ENCODE results near the gene CLDN2.

CLDN2 gene

GRCh38 chrX:106972896-106973295 lies 52.7 kb downstream of the CLDN2 start:
- no peak for DNase-seq (ENCODE audit: low read depth)
- H3K4me3 ChIP-seq (ENCODE audit: low read length), result no peak overlapping the region
- TF ChIP-seq, protein P1, sequence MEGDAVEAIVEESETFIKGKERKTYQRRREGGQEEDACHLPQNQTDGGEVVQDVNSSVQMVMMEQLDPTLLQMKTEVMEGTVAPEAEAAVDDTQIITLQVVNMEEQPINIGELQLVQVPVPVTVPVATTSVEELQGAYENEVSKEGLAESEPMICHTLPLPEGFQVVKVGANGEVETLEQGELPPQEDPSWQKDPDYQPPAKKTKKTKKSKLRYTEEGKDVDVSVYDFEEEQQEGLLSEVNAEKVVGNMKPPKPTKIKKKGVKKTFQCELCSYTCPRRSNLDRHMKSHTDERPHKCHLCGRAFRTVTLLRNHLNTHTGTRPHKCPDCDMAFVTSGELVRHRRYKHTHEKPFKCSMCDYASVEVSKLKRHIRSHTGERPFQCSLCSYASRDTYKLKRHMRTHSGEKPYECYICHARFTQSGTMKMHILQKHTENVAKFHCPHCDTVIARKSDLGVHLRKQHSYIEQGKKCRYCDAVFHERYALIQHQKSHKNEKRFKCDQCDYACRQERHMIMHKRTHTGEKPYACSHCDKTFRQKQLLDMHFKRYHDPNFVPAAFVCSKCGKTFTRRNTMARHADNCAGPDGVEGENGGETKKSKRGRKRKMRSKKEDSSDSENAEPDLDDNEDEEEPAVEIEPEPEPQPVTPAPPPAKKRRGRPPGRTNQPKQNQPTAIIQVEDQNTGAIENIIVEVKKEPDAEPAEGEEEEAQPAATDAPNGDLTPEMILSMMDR (conservative IDR thresholded peaks at IDR 0.05; ENCODE audit: low read length), result no peak

GRCh38 chrX:106973433-106974149 lies 53.4 kb downstream of the CLDN2 start:
- no peak overlapping the region for H3K4me3 ChIP-seq (ENCODE audit: low read length)
- TF ChIP-seq, protein P1 (conservative IDR thresholded peaks at IDR 0.05; ENCODE audit: low read length), result no peak
- DNase-seq (ENCODE audit: low read depth), result no peak

- no peak overlapping the region for H3K4me3 ChIP-seq (ENCODE audit: low read length)
- TF ChIP-seq, protein P1 (conservative IDR thresholded peaks at IDR 0.05; ENCODE audit: low read length), result no peak
- no peak for DNase-seq (ENCODE audit: low read depth)
These were observed 56.2 kb downstream of the CLDN2 start for GRCh38 chrX:106976416-106976815.

Data from AG10803 (cell line).